Vagina (tissue), 2 donors: ENCODE measurements around the gene NAV2.

Experiments used
- POLR2A ChIP-seq, 2 donors: fragments of 450-650 bp; IDR thresholded peaks; one replicate each; pipeline ENCODE4 v1.6.1; 2017; ENCODE audit warnings: antibody characterized with exemption in 2 of 2, mild to moderate bottlenecking in 2 of 2, moderate library complexity in 2 of 2
- POLR2AphosphoS5 ChIP-seq, 2 donors: sonication (generic); formaldehyde crosslinking; IDR thresholded peaks; one replicate each; pipeline ENCODE4 v1.9.0; 2017; ENCODE audit warnings: antibody characterized with exemption in 2 of 2, mild to moderate bottlenecking in 2 of 2, low read depth in 1 of 2; ENCODE audit not compliant: insufficient read depth in 1 of 2
- TF ChIP-seq, protein P1 (sequence below), 3 experiments: fragments of 450-650 bp in 2 of 3; fragments of 200-600 bp in 1 of 3; sonication (generic) in 1 of 3; IDR thresholded peaks; one replicate each; pipeline ENCODE4 v1.5.1; 2017 to 2019; ENCODE audit warnings: antibody characterized with exemption in 3 of 3, mild to moderate bottlenecking in 2 of 3, moderate library complexity in 2 of 3

DNA sequence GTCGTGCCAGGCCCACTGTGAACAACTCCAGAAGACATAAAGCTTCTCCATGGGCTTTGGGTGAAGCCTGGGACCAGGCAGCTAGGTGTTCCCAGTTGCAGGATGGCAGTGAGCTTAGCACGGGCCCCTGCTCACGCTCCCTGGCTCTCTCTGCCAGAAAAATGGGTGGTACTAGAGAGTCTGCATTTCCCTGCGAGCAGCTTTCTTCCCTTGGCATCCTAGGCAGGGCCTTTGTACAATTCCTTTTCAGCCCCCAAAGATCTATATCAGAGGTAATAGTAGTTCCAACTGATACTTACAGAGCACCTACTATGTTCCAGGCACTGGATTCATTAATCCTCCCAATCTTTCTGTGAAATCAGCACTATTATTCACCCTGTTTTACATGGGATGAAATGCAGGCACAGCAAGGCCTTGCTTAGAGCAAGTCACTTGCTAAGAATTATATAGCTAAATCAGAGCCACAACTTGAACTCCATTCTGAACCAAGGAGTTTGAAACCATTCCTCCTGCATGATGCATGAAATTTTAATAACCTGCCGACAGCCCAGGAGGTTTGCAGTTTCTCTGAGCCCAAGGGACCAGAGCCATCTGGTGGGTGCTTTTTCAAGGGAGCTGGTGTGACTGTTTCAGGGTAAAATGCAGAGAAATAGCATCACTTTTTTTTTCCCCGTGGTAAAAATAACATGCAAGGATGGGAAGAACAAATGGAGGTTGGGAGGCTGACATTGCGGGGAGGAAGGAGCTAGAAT, 22.7 kb downstream of the NAV2 start:
- no peak for TF ChIP-seq POLR2AphosphoS5 (IDR thresholded peaks at IDR 0.05; ENCODE audit: insufficient read depth in 1 of 2, low read depth in 1 of 2)
- no peak for TF ChIP-seq POLR2A (IDR thresholded peaks at IDR 0.05)
- TF ChIP-seq, protein P1, sequence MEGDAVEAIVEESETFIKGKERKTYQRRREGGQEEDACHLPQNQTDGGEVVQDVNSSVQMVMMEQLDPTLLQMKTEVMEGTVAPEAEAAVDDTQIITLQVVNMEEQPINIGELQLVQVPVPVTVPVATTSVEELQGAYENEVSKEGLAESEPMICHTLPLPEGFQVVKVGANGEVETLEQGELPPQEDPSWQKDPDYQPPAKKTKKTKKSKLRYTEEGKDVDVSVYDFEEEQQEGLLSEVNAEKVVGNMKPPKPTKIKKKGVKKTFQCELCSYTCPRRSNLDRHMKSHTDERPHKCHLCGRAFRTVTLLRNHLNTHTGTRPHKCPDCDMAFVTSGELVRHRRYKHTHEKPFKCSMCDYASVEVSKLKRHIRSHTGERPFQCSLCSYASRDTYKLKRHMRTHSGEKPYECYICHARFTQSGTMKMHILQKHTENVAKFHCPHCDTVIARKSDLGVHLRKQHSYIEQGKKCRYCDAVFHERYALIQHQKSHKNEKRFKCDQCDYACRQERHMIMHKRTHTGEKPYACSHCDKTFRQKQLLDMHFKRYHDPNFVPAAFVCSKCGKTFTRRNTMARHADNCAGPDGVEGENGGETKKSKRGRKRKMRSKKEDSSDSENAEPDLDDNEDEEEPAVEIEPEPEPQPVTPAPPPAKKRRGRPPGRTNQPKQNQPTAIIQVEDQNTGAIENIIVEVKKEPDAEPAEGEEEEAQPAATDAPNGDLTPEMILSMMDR (IDR thresholded peaks at IDR 0.05), result no peak
